Measurements from ENCODE around the gene ZNF580. TPM values are rescaled to one million over a fixed set of nuclear protein-coding genes. Genes with fewer than 3 reads are reported as not detected.
A peak's percentile ranks its signal among the peaks of the same experiment; 100 is the strongest.

The ZNF580 gene
- total and polyA plus RNA-seq, 9 of the 15 experiments (the other 6 are each of a cell fraction or from before 2014, with no cell fraction given): 2.3 to 47.4 (median 6.0) TPM

DNA sequence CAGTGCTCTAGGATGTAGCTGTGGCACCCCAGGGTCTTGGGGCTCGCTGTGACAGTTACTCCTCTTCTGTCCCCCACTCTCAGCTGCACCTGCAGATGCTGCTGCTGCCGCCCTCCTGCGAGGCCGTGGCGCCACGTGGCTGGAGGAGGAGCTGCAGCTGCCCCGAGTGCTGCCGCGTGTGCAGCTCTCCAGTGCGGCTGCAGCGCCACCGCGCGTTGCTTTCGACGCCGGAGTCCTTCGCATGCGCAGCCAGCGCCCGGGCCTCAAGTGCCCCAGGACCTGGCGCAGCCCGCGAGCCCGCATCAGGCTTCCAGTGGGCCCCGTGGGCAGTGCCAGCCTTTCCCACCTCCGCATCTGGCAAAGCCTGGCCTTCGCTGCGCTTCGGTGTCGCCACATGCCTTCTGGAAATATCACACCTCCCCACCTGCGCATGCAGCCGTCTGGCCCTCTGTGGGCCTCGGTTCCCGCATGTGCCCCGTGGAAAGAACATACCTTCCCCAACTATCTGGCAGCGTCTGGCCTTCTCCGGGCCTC lies 692 bp upstream of the ZNF580 start (continued):
- TF ChIP-seq U2AF1 (optimal IDR thresholded peaks at IDR 0.05; ENCODE audit: low read depth, low read length): no peak

DNA sequence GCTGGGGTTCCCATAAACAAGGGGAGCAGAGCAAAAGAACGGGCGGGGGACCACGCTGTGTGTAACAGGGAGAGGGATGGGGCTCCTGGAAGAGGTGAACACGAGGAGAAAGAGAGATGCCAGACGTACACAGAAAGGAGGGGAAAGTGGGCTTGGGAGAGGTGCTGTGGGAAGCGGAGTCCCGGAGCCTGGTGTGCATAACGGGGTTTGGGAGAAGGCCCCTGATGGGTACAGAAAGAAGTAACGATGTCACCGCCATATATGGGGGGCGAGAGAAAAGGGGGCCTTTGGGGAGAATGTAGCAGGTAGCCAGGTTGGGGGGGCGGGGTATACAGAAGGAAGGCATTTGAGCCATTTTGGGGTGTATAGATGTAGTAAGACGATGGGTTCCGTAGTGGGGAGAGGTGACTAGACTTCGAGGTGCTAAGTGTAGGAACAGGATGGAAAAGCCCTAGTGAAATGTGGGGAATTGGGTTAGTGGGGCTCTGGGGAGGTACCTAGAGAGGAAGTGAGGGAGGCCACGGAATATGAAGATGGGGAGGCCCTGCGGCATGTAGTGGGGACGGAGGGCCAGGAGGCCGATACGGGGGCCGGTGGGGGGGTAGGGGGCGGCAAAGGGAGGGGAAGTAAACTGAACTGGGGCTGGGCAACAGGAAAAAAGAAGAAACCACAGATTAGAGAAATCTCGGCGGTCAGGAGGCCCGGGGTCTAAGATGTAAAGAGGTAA lies 787 bp downstream of the ZNF580 start:
- Histone ChIP-seq H4K20me1 (replicated peaks; ENCODE audit: control insufficient read depth, insufficient read depth, low read length) (no peaks in the 10 kb centered on the region), H3K79me2 (ENCODE audit: control insufficient read depth, insufficient read depth, low read length) (peaks cover 77% of the 10 kb centered on the region), H2AFZ (ENCODE audit: low read depth, low read length) (peak overlapping the region; percentile 36; the same call in 1 of the 2 replicates), H3K27ac (ENCODE audit: extremely low read depth, low read depth, low read length) (peak overlapping the region; percentile 74), H3K9ac (ENCODE audit: insufficient read depth in 1 of 2, low read depth in 2 of 2, low read length in 2 of 2) (peak overlapping the region; percentile 79 to 98), H3K9me3 (replicated peaks; ENCODE audit: control insufficient read depth, insufficient read depth, low read depth, low read length) (no peaks in the 10 kb centered on the region), H3K9me1 (ENCODE audit: control insufficient read depth, insufficient read depth, low read length) (no peaks in the 10 kb centered on the region), H3K4me2 (ENCODE audit: insufficient read depth, low read length) (peak overlapping the region; percentile 91), H3K4me1 (replicated peaks in 1 of 2; ENCODE audit: control insufficient read depth in 2 of 2, insufficient read depth in 2 of 2, low read length in 2 of 2) (peaks cover 35 to 63% of the 10 kb centered on the region in 2 experiments), H3K36me3 (ENCODE audit: control insufficient read depth, insufficient read depth, low read length) (peaks cover 31% of the 10 kb centered on the region; the same call in 2 of the 3 replicates), H3K4me3 (peak overlapping the region; percentile 94), H3K27me3 (ENCODE audit: control insufficient read depth in 2 of 2, insufficient read depth in 2 of 2, low read length in 2 of 2) (no peaks in the 10 kb centered on the region)
- intact Hi-C loops (cut with micrococcal nuclease): no loop called here
- WGBS (ENCODE audit: insufficient coverage, low coverage, missing lambda C conversion rate): 2% methylated on average over 17 of the region's 25 CpGs
- DNase-seq (ENCODE audit: extremely low read depth in 1 of 4, low spot score in 3 of 4) (peak in 1 of 4 experiments; percentile 27), FAIRE-seq (peak; percentile 70), ATAC-seq (peak; percentile 3; the same call in 2 of the 3 replicates)
- ChIA-PET CTCF (ENCODE audit: low intra/inter-chr PET ratio) (interaction anchor here (1.2 kb wide), 1 partner anchor 13 kb away, joined by 5 read pairs; the partner anchor contains the start of gene U2AF2), POLR2A (interaction anchor here (2.3 kb wide), 1 partner anchor 13 kb away, joined by 8 read pairs; the partner anchor contains the start of gene U2AF2)
- no TSS peak for BruUV-seq (replicated peaks)
- in situ Hi-C loops (cut with MboI): loop anchor here (25.0 kb wide), 2 partner anchors 504 to 671 kb away; partner anchors contain the start of genes TNNT1 and ZSCAN5A
- TF ChIP-seq NR1H2 (CRISPR knock-in tag; IDR thresholded peaks at IDR 0.05): no peak
- no peak for TF ChIP-seq ZNF586 (CRISPR knock-in tag; conservative IDR thresholded peaks at IDR 0.05)
- peak in 1 of 3 experiments; percentile 7 for TF ChIP-seq YY1 (IDR thresholded peaks at IDR 0.05; ENCODE audit: borderline replicate concordance in 1 of 3, control insufficient read depth in 1 of 3, extremely low read depth in 1 of 3, insufficient read depth in 3 of 3, insufficient read length in 1 of 3, insufficient replicate concordance in 2 of 3, low read depth in 1 of 3, low read length in 2 of 3)
- no peak for TF ChIP-seq ZNF140 (CRISPR knock-in tag; IDR thresholded peaks at IDR 0.05)
- 0 out of 2 replicates have a peak, but pooled peaks have one; percentile 12 for TF ChIP-seq SMARCE1 (IDR thresholded peaks at IDR 0.05)
- TF ChIP-seq, protein P1, sequence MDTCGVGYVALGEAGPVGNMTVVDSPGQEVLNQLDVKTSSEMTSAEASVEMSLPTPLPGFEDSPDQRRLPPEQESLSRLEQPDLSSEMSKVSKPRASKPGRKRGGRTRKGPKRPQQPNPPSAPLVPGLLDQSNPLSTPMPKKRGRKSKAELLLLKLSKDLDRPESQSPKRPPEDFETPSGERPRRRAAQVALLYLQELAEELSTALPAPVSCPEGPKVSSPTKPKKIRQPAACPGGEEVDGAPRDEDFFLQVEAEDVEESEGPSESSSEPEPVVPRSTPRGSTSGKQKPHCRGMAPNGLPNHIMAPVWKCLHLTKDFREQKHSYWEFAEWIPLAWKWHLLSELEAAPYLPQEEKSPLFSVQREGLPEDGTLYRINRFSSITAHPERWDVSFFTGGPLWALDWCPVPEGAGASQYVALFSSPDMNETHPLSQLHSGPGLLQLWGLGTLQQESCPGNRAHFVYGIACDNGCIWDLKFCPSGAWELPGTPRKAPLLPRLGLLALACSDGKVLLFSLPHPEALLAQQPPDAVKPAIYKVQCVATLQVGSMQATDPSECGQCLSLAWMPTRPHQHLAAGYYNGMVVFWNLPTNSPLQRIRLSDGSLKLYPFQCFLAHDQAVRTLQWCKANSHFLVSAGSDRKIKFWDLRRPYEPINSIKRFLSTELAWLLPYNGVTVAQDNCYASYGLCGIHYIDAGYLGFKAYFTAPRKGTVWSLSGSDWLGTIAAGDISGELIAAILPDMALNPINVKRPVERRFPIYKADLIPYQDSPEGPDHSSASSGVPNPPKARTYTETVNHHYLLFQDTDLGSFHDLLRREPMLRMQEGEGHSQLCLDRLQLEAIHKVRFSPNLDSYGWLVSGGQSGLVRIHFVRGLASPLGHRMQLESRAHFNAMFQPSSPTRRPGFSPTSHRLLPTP (IDR thresholded peaks at IDR 0.05; ENCODE audit: borderline replicate concordance, extremely low read depth, insufficient read length): no peak
- TF ChIP-seq, protein P2, sequence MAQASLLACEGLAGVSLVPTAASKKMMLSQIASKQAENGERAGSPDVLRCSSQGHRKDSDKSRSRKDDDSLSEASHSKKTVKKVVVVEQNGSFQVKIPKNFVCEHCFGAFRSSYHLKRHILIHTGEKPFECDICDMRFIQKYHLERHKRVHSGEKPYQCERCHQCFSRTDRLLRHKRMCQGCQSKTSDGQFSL (CRISPR knock-in tag; IDR thresholded peaks at IDR 0.05): no peak
- TF ChIP-seq, protein P2 (tag; IDR thresholded peaks at IDR 0.05): 0 out of 4 replicates have a peak, but pooled peaks of 1 of the 2 experiments have one; percentile 45
- no peak for TF ChIP-seq ZNF274 (IDR thresholded peaks at IDR 0.05; ENCODE audit: borderline replicate concordance, low read depth, low read length)
- no peak for TF ChIP-seq ZNF76 (CRISPR knock-in tag; IDR thresholded peaks at IDR 0.05; ENCODE audit: borderline replicate concordance)
- TF ChIP-seq HDGF (IDR thresholded peaks at IDR 0.05): no peak
- 0 out of 2 replicates have a peak, but pooled peaks have one; percentile 34 for TF ChIP-seq GABPB1 (CRISPR knock-in tag; IDR thresholded peaks at IDR 0.05)
- TF ChIP-seq SPI1 (IDR thresholded peaks at IDR 0.05; ENCODE audit: borderline replicate concordance, low read depth, low read length): peak; percentile 53; the same call in 1 of the 2 replicates
